SU-DHL-6 (cell line): ENCODE data around the gene CCDC106.
A peak's percentile ranks its signal among the peaks of the same experiment; 100 is the strongest.

ENCODE experiments used
- H2AFZ ChIP-seq: fragments of 200-600 bp; sonication (generic); 2 replicates; pipeline ENCODE4 v1.6.1; 2014; ENCODE audit warnings: low read depth, mild to moderate bottlenecking, moderate library complexity, mixed read lengths, antibody characterized with exemption, low read length; ENCODE audit not compliant: severe bottlenecking
- H3F3A ChIP-seq: fragments of 200-600 bp; shearing (Covaris generic); 2 replicates; pipeline ENCODE4 v1.6.0; 2016; ENCODE audit warnings: antibody characterized with exemption, mild to moderate bottlenecking; ENCODE audit not compliant: insufficient read depth
- H3K27ac ChIP-seq: fragments of 200-600 bp; sonication (generic); 2 replicates; pipeline ENCODE4 v1.5.1; 2016; ENCODE audit warnings: low read depth, mild to moderate bottlenecking, low read length, moderate library complexity, mixed read lengths
- H3K27me3 ChIP-seq: fragments of 200-600 bp; sonication (generic), shearing (Covaris generic); 2 replicates; pipeline ENCODE4 v1.6.0; 2014; ENCODE audit warnings: mild to moderate bottlenecking, low read length
- H3K36me3 ChIP-seq: fragments of 200-600 bp; sonication (generic); 2 replicates; pipeline ENCODE4 v1.6.1; 2014; ENCODE audit warnings: mild to moderate bottlenecking, low read length, mixed read lengths
- H3K4me2 ChIP-seq: fragments of 300-600, 200-600 bp; shearing (Covaris generic), sonication (generic); 2 replicates; pipeline ENCODE4 v1.6.0; 2014; ENCODE audit warnings: low read length, low read depth, mild to moderate bottlenecking; ENCODE audit not compliant: poor library complexity, severe bottlenecking
- H3K4me3 ChIP-seq: fragments of 200-600 bp; sonication (generic); 2 replicates; pipeline ENCODE4 v1.5.1; 2014; ENCODE audit warnings: antibody characterized with exemption, low read length, mild to moderate bottlenecking, mixed read lengths; ENCODE audit not compliant: insufficient read depth, poor library complexity, severe bottlenecking
- H3K79me2 ChIP-seq: fragments of 200-600 bp; sonication (generic); 2 replicates; pipeline ENCODE4 v1.6.1; 2014; ENCODE audit warnings: mild to moderate bottlenecking, low read length, moderate library complexity; ENCODE audit not compliant: insufficient read depth
- H3K9ac ChIP-seq: fragments of 200-600 bp; sonication (generic); 2 replicates; pipeline ENCODE4 v1.7.0; 2014; ENCODE audit warnings: mild to moderate bottlenecking, low read length
- H3K9me2 ChIP-seq: fragments of 200-600 bp; sonication (generic); replicated peaks from 2 replicates; pipeline ENCODE4 v1.6.1; 2014; ENCODE audit warnings: low read length; ENCODE audit not compliant: insufficient read depth
- H3K9me3 ChIP-seq: fragments of 200-600 bp; sonication (generic); 2 replicates; pipeline ENCODE4 v1.6.1; 2014; ENCODE audit warnings: low read length, mixed read lengths; ENCODE audit not compliant: insufficient read depth
- H4K20me1 ChIP-seq: fragments of 200-600 bp; sonication (generic); 2 replicates; pipeline ENCODE4 v1.6.1; 2014; ENCODE audit warnings: low read depth, mild to moderate bottlenecking, antibody characterized with exemption, low read length, moderate library complexity, mixed read lengths
- EZH2phosphoT487 ChIP-seq: fragments of 200-600 bp; sonication (generic), shearing (Covaris generic); conservative IDR thresholded peaks from 2 replicates; pipeline ENCODE4 v1.6.1; 2018; ENCODE audit warnings: mild to moderate bottlenecking, antibody characterized with exemption, low read length, moderate library complexity, mixed read lengths
- TF ChIP-seq, protein P1 (sequence below): fragments of 200-600 bp; sonication (generic); IDR thresholded peaks from one replicate; pipeline ENCODE4 v1.5.1; 2017; ENCODE audit warnings: antibody characterized with exemption, mild to moderate bottlenecking, low read length, moderate library complexity; ENCODE audit not compliant: insufficient read depth, poor library complexity, severe bottlenecking

Gene CCDC106

DNA sequence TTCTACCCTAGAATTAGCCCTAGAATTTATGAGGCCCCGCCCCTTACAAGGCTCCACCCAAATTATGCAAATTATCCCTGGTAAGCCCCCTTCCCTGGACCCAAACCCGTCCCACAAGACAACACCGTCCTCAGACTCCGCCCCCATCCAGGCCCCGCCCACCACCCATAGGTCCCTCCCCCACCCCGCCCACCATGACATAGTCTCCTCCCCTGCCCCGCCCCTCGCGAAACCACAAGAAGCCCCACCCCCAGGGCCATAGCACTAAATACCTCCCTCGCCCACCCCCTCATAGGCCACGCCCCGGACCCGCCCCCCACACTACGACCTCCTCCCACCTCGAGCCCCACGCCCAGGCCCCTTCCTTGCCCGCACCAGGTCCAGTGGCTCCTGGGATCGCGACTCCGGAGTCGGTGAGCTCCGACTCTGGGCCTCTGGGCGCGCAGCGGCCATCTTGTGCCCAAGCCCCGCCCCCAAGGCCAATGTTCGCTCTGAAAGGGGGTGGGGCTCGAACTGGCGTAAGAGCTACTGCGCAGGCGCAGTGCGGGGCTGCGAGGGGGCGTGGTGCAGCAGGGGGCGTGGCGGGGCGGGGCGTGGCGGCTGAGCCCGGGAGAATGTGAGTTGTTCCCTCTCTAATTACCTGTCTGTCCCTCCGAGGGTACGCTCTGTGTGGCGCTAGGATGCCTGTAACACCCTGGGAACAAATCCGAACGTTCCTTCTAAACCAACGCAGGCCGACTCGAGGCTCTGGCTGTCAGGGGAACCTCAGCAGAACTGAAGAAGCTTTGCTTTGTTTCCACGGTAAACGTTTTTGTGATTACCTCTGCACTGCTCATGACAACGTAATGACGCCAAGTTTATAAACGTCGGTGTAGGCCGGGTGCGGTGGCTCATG is 23.7 kb upstream of the CCDC106 start, which contains the start of gene ZNF784:
Gene ZNF784 (minus strand): TSS at position 458 of the 895 bp plus-strand sequence. CDS start 5 bp downstream, at position 453.
- Histone ChIP-seq H3K4me3 (peak within 1 kb of the TSS; percentile 47), H3K79me2 (no peaks in the 10 kb centered on the region), H3K36me3 (no peaks in the 10 kb centered on the region), H3K9ac (peak within 1 kb of the TSS; percentile 44), H3K27me3 (no peaks in the 10 kb centered on the region), H3F3A (peaks cover 16% of the 10 kb centered on the region), H3K9me3 (no peaks in the 10 kb centered on the region), H3K4me2 (peak within 1 kb of the TSS; percentile 61), H4K20me1 (no peaks in the 10 kb centered on the region), H3K27ac (peak within 1 kb of the TSS; percentile 70), H2AFZ (peak within 1 kb of the TSS; percentile 54), H3K9me2 (no peaks in the 10 kb centered on the region)
- TF ChIP-seq, protein P1, sequence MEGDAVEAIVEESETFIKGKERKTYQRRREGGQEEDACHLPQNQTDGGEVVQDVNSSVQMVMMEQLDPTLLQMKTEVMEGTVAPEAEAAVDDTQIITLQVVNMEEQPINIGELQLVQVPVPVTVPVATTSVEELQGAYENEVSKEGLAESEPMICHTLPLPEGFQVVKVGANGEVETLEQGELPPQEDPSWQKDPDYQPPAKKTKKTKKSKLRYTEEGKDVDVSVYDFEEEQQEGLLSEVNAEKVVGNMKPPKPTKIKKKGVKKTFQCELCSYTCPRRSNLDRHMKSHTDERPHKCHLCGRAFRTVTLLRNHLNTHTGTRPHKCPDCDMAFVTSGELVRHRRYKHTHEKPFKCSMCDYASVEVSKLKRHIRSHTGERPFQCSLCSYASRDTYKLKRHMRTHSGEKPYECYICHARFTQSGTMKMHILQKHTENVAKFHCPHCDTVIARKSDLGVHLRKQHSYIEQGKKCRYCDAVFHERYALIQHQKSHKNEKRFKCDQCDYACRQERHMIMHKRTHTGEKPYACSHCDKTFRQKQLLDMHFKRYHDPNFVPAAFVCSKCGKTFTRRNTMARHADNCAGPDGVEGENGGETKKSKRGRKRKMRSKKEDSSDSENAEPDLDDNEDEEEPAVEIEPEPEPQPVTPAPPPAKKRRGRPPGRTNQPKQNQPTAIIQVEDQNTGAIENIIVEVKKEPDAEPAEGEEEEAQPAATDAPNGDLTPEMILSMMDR: no peak
- TF ChIP-seq EZH2phosphoT487: no peak

DNA sequence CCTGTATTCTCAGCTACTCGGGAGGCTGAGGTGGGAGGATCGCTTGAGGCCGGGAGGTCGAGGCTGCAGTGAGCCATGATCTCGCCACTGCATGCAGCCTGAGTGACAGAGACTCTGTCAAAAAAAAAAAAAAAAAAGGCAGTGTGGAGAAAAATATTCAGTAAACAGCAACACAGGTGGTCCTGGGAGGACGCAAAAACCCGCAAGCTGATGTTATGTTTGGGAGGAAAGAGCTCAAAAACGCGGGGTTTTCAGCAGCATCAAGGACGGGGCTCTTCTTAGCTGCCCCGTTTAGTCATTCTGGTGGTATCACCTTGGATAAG is 23.0 kb upstream of the CCDC106 start:
- Histone ChIP-seq H4K20me1 (no peaks in the 10 kb centered on the region), H3K9me3 (no peaks in the 10 kb centered on the region), H3F3A (peaks cover 14% of the 10 kb centered on the region), H3K27ac (no peak overlapping the region), H3K27me3 (no peaks in the 10 kb centered on the region), H3K36me3 (no peaks in the 10 kb centered on the region), H3K79me2 (no peaks in the 10 kb centered on the region), H3K9ac (peak overlapping the region; percentile 44), H3K9me2 (no peaks in the 10 kb centered on the region), H3K4me2 (peak overlapping the region; percentile 61), H3K4me3 (peak overlapping the region; percentile 47), H2AFZ (peak overlapping the region; percentile 54)
- TF ChIP-seq, protein P1: no peak
- no peak for TF ChIP-seq EZH2phosphoT487

GRCh38 chr19:55626350-55626749 is 21.7 kb upstream of the CCDC106 start:
- Histone ChIP-seq H3K36me3 (no peaks in the 10 kb centered on the region), H3K79me2 (no peaks in the 10 kb centered on the region), H3K4me2 (no peak overlapping the region), H3K27me3 (no peaks in the 10 kb centered on the region), H3K9me2 (no peaks in the 10 kb centered on the region), H3K4me3 (no peak overlapping the region), H3K9me3 (no peaks in the 10 kb centered on the region), H3F3A (peaks cover 14% of the 10 kb centered on the region), H3K9ac (no peak overlapping the region), H4K20me1 (no peaks in the 10 kb centered on the region), H3K27ac (no peak overlapping the region), H2AFZ (no peak overlapping the region)
- TF ChIP-seq EZH2phosphoT487: no peak
- TF ChIP-seq, protein P1: no peak
